ENCODE measurements around the gene CXorf51B. TPM values are rescaled to one million over a fixed set of nuclear protein-coding genes. Genes with fewer than 3 reads are reported as not detected.
"Not testable (repeated sequence)": the region's sequence is repeated elsewhere in the genome, so short reads cannot be mapped to it uniquely, and the experiment has no call there.

The CXorf51B gene
- total RNA-seq (2012; rRNA removed), result not detected in 2 replicates

DNA sequence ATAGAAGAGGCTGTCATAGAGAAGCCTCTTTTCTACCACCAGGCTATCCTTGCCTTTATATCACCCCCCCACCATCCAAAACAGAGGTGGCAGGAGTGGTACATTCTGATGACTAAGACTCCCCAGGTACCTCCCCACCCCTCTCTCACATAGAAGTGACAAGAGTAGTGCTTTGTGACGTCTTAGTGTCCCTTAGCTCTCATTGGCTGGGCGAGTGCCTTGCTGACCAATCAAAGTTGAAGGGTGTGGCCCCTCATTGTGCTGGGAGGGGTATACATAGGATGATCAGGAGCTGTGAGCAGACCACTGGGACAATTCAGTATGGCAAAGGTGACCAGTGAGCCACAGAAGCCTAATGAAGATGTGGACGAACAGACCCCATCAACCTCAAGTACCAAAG is at the start of gene CXorf51B:
TSS of gene CXorf51B (plus strand) at position 301 of the 400 bp plus-strand sequence. CDS start at position 322, 21 bp downstream.
- H3K9me3 ChIP-seq (replicated peaks; ENCODE audit: low read length); H3K4me2 ChIP-seq (ENCODE audit: low read length); H3K27me3 ChIP-seq (ENCODE audit: control insufficient read depth, insufficient read depth, low read length); H3K9ac ChIP-seq (ENCODE audit: low read depth, low read length); H3K36me3 ChIP-seq (ENCODE audit: insufficient read depth, low read length); H3K4me3 ChIP-seq (ENCODE audit: low read length); H3K4me1 ChIP-seq (ENCODE audit: control insufficient read depth, insufficient read depth, low read length): not testable (repeated sequence)

DNA sequence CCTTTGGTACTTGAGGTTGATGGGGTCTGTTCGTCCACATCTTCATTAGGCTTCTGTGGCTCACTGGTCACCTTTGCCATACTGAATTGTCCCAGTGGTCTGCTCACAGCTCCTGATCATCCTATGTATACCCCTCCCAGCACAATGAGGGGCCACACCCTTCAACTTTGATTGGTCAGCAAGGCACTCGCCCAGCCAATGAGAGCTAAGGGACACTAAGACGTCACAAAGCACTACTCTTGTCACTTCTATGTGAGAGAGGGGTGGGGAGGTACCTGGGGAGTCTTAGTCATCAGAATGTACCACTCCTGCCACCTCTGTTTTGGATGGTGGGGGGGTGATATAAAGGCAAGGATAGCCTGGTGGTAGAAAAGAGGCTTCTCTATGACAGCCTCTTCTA is 5.1 kb downstream of the CXorf51B start, which contains the start of gene CXorf51A:
TSS of gene CXorf51A (minus strand) at position 101 of the 400 bp plus-strand sequence. CDS start at position 80, 21 bp downstream.
- not testable (repeated sequence) for H3K9ac ChIP-seq (ENCODE audit: low read depth, low read length); H3K4me2 ChIP-seq (ENCODE audit: low read length); H3K9me3 ChIP-seq (replicated peaks; ENCODE audit: low read length); H3K4me1 ChIP-seq (ENCODE audit: control insufficient read depth, insufficient read depth, low read length); H3K36me3 ChIP-seq (ENCODE audit: insufficient read depth, low read length); H3K4me3 ChIP-seq (ENCODE audit: low read length); H3K27me3 ChIP-seq (ENCODE audit: control insufficient read depth, insufficient read depth, low read length)

GRCh38 chrX:146831994-146832393 is 22.4 kb downstream of the CXorf51B start:
- no peak overlapping the region for H3K4me2 ChIP-seq (ENCODE audit: low read length)
- H3K4me3 ChIP-seq (ENCODE audit: low read length), result no peak overlapping the region
- no peak overlapping the region for H3K9ac ChIP-seq (ENCODE audit: low read depth, low read length)
- no peaks in the 10 kb centered on the region for H3K9me3 ChIP-seq (replicated peaks; ENCODE audit: low read length)
- H3K36me3 ChIP-seq (ENCODE audit: insufficient read depth, low read length), result no peaks in the 10 kb centered on the region
- no peaks in the 10 kb centered on the region for H3K4me1 ChIP-seq (ENCODE audit: control insufficient read depth, insufficient read depth, low read length)
- no peaks in the 10 kb centered on the region for H3K27me3 ChIP-seq (ENCODE audit: control insufficient read depth, insufficient read depth, low read length)

DNA sequence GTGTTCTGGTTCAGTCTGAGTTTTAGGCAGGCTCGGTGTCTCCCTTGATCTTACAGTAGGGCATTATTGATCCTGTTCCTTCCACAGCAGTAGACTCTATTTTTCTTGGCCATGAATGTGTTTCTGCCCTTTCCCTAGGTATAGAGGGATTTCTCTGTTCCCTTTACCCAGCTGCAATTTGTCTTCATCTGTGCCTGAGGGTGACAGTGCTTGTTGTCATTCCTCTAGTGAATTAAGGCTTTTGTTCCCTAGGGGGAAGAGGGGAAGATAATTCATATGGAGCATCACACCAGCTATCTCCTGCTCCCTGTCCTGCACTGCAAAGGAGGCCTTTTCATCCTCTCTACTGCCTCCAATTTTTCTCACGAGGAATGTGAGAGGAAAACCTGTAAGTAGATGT is 44.7 kb downstream of the CXorf51B start:
- no peaks in the 10 kb centered on the region for H3K27me3 ChIP-seq (ENCODE audit: control insufficient read depth, insufficient read depth, low read length)
- H3K4me3 ChIP-seq (ENCODE audit: low read length), result no peak overlapping the region
- H3K9ac ChIP-seq (ENCODE audit: low read depth, low read length), result no peak overlapping the region
- no peaks in the 10 kb centered on the region for H3K4me1 ChIP-seq (ENCODE audit: control insufficient read depth, insufficient read depth, low read length)
- no peak overlapping the region for H3K4me2 ChIP-seq (ENCODE audit: low read length)
- H3K36me3 ChIP-seq (ENCODE audit: insufficient read depth, low read length), result no peaks in the 10 kb centered on the region
- no peaks in the 10 kb centered on the region for H3K9me3 ChIP-seq (replicated peaks; ENCODE audit: low read length)

Measured in skeletal muscle satellite cell (primary cell).